Measurements from ENCODE around the gene CERK. TPM values are rescaled to one million over a fixed set of nuclear protein-coding genes. Genes with fewer than 3 reads are reported as not detected.

CERK gene
- total and polyA plus RNA-seq, 2 experiments from 2014 or later = 37.2 to 74.9 TPM

GRCh38 chr22:46774253-46774979 is 36.4 kb upstream of the CERK start:
- no peak for TF ChIP-seq CTCF (IDR thresholded peaks at IDR 0.05; ENCODE audit: low read depth, low read length)
- Histone ChIP-seq H3K4me3 (no peak overlapping the region), H3K4me1 (ENCODE audit: low read depth) (peaks cover 14% of the 10 kb centered on the region), H3K27me3 (no peaks in the 10 kb centered on the region), H3K9me3 (ENCODE audit: low read depth) (no peaks in the 10 kb centered on the region), H3K27ac (peak overlapping the region; percentile 59), H3K36me3 (no peaks in the 10 kb centered on the region)
- no peak for DNase-seq (ENCODE audit: low read depth in 1 of 2, low spot score in 1 of 2)

GRCh38 chr22:46773076-46773475 is 35.0 kb upstream of the CERK start:
- Histone ChIP-seq H3K27me3 (no peaks in the 10 kb centered on the region), H3K9me3 (ENCODE audit: low read depth) (no peaks in the 10 kb centered on the region), H3K36me3 (no peaks in the 10 kb centered on the region), H3K4me3 (no peak overlapping the region), H3K27ac (no peak overlapping the region), H3K4me1 (ENCODE audit: low read depth) (peaks cover 14% of the 10 kb centered on the region)
- no peak for DNase-seq (ENCODE audit: low read depth in 1 of 2, low spot score in 1 of 2)
- no peak for TF ChIP-seq CTCF (IDR thresholded peaks at IDR 0.05; ENCODE audit: low read depth, low read length)

GRCh38 chr22:46770726-46771125 is 32.7 kb upstream of the CERK start:
- DNase-seq (ENCODE audit: low read depth in 1 of 2, low spot score in 1 of 2) = no peak
- H3K27me3 ChIP-seq = no peaks in the 10 kb centered on the region
- H3K36me3 ChIP-seq = no peaks in the 10 kb centered on the region
- peak overlapping the region; percentile 3 for H3K27ac ChIP-seq
- no peak for TF ChIP-seq CTCF (IDR thresholded peaks at IDR 0.05; ENCODE audit: low read depth, low read length)
- no peaks in the 10 kb centered on the region for H3K9me3 ChIP-seq (ENCODE audit: low read depth)
- H3K4me3 ChIP-seq = no peak overlapping the region
- peaks cover 14% of the 10 kb centered on the region for H3K4me1 ChIP-seq (ENCODE audit: low read depth)

- Histone ChIP-seq H3K4me3 (no peak overlapping the region), H3K36me3 (no peaks in the 10 kb centered on the region), H3K27me3 (no peaks in the 10 kb centered on the region), H3K9me3 (ENCODE audit: low read depth) (no peaks in the 10 kb centered on the region), H3K27ac (peak overlapping the region; percentile 3), H3K4me1 (ENCODE audit: low read depth) (peaks cover 14% of the 10 kb centered on the region)
- no peak for TF ChIP-seq CTCF (IDR thresholded peaks at IDR 0.05; ENCODE audit: low read depth, low read length)
- DNase-seq (ENCODE audit: low read depth in 1 of 2, low spot score in 1 of 2) = peak in 1 of 2 donors; percentile 29
Observed at GRCh38 chr22:46770151-46770641, 32.1 kb upstream of the CERK start.

- no peaks in the 10 kb centered on the region for H3K27me3 ChIP-seq
- H3K9me3 ChIP-seq (ENCODE audit: low read depth) = no peaks in the 10 kb centered on the region
- H3K27ac ChIP-seq = peak overlapping the region; percentile 80
- no peak for TF ChIP-seq CTCF (IDR thresholded peaks at IDR 0.05; ENCODE audit: low read depth, low read length)
- no peak overlapping the region for H3K4me3 ChIP-seq
- H3K36me3 ChIP-seq = no peaks in the 10 kb centered on the region
- no peak for DNase-seq (ENCODE audit: low read depth in 1 of 2, low spot score in 1 of 2)
- H3K4me1 ChIP-seq (ENCODE audit: low read depth) = peaks cover 10% of the 10 kb centered on the region
Observed at GRCh38 chr22:46769706-46770105, 31.7 kb upstream of the CERK start.
